D721Med (cell line): Measurements from ENCODE around the gene THSD4.

Experiments
- DNase-seq: peaks from one replicate; pipeline ENCODE4 v3.0.0; 2011; ENCODE audit warnings: low spot score; ENCODE audit not compliant: insufficient read length
- FAIRE-seq: peaks from 2 replicates; lab custom pipeline; 2011; peaks lifted over from hg19 to GRCh38; lab: Jason Lieb, UNC
- TF ChIP-seq, protein P1 (sequence below): IDR thresholded peaks from 2 replicates; pipeline ENCODE4 v1.5.1; 2012; ENCODE audit warnings: mild to moderate bottlenecking, control low read depth; ENCODE audit not compliant: insufficient read depth; ENCODE audit errors: missing control alignments

The THSD4 gene

DNA sequence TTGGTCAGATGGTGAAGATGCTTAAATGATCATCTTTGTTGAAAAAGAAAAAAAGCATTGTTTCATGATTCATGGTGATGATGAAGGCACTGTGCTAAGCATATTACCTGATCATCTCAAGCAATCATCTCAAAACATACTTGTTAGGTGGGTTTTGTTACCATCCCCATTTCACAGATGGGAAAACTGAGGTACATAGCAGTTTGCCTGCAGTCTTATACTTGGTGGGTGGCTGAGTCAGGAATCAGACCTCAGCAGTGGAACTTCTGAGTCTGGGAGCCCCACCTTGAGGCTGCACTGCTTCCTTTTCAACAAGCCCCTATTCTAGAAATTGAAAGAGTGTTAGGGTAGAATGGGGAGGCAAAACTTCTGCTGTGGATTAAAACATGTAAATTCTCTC, 341.1 kb downstream of the THSD4 start:
- DNase-seq (no peak), FAIRE-seq (no peak)
- TF ChIP-seq, protein P1, sequence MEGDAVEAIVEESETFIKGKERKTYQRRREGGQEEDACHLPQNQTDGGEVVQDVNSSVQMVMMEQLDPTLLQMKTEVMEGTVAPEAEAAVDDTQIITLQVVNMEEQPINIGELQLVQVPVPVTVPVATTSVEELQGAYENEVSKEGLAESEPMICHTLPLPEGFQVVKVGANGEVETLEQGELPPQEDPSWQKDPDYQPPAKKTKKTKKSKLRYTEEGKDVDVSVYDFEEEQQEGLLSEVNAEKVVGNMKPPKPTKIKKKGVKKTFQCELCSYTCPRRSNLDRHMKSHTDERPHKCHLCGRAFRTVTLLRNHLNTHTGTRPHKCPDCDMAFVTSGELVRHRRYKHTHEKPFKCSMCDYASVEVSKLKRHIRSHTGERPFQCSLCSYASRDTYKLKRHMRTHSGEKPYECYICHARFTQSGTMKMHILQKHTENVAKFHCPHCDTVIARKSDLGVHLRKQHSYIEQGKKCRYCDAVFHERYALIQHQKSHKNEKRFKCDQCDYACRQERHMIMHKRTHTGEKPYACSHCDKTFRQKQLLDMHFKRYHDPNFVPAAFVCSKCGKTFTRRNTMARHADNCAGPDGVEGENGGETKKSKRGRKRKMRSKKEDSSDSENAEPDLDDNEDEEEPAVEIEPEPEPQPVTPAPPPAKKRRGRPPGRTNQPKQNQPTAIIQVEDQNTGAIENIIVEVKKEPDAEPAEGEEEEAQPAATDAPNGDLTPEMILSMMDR, result no peak

DNA sequence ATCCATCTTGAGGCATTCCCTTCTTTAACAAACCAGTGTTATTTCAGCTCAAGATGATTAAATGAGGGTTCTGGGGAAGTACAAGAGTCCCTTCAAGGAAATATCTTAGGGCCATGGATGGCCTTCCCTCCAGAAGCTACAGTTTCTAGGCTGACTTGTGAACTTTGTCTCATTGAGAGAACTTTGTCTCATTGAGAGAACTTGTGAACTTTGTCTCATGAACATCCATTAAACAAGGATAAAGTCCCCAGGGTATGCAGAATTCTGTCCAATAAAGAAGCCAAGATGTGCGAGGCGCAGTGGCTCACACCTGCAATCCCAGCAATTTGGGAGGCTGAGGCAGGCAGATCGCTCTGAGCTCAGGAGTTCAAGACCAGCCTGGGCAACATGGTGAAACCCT, 341.5 kb downstream of the THSD4 start:
- TF ChIP-seq, protein P1, result no peak
- FAIRE-seq (no peak), DNase-seq (no peak)

DNA sequence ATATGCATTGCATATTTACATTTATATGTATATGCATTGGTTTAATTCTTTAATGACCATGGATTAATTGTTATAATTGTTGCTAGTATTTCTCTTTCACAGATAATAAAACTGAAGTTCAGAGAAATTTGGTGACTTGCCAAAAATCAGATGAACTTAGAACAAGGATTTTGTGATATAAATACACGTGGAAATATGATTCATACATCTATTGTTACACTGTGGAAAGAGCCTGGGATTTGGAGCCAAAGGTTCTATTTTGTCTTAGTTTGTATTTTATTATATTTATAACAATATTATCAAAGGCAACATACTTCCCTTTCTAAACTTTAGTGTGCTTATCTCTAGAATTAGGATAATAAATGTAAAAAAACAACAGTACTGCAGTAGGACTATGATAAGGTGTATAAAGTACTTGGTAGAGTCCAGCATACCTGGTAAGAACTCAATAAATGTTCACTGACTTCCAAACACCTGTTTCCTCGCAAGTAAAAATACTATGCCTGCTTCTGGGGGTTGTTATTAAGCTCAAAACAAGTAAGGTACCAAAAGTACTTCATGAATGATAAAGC, 342.9 kb downstream of the THSD4 start:
- DNase-seq (no peak), FAIRE-seq (no peak)
- TF ChIP-seq, protein P1, result no peak

DNA sequence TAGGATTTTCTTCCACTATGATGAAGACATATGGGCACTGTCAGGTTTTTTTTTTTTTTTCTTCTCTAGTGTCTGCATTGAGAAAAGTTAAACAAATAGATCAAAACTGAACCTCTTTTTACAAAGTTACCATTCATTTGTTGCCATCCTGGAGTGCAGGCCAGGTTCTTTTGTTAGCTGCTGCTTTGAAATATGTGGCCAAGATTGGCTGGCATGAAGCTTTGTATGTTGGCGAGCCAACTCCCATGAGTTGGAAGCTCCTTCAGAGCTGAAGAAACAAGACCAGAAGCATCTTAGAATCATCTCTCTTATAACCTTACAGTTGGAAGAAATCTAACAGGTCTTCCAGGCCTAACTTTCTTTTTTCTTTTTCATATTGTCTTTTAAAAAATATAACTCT, 346.5 kb downstream of the THSD4 start:
- TF ChIP-seq, protein P1, result no peak
- no peak for DNase-seq
- no peak for FAIRE-seq

DNA sequence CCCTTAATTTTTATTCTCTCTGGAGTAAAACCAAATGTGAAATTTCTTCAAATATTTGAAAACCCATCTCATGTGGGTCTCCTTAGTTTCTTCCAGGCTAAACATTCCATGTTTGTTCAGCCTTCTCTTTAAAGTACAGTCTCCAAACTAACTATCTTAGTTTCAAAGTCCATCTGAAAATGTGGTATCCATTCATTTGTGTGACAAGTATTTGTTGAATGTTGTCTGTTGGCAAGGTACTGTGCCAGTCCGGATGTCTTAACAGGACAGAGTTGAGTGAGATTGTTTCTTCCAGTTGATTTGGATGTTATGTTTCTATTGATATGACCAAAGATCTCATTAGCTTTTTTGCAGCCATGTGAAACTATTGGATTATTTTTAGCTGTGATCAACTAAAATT, 347.4 kb downstream of the THSD4 start:
- DNase-seq (no peak), FAIRE-seq (no peak)
- TF ChIP-seq, protein P1, result no peak

DNA sequence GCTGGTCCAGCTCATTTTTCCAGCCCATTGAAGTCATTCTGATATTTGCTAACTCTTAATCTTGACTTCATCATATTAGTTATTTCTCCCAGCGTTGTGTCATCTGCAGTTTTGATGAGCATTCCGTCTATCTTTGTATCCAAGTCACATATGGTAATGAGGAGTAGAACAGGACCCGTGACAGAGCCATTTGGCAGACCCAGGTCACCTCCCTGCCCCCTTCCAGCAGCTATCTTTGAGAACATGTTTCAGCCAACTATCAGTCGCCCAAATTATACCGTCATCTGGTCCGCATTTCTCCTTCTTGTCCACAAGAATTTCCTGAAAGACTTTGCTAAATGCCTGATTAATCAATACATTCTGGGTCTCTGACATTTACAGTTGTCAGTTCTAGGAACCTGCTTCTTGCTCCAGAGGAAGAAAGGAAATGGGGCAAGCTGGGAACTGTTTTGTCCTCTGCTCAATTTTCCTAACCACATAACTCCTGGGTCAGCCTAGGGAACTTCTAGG, 347.9 kb downstream of the THSD4 start:
- DNase-seq, result no peak
- FAIRE-seq, result no peak
- TF ChIP-seq, protein P1, result no peak

DNA sequence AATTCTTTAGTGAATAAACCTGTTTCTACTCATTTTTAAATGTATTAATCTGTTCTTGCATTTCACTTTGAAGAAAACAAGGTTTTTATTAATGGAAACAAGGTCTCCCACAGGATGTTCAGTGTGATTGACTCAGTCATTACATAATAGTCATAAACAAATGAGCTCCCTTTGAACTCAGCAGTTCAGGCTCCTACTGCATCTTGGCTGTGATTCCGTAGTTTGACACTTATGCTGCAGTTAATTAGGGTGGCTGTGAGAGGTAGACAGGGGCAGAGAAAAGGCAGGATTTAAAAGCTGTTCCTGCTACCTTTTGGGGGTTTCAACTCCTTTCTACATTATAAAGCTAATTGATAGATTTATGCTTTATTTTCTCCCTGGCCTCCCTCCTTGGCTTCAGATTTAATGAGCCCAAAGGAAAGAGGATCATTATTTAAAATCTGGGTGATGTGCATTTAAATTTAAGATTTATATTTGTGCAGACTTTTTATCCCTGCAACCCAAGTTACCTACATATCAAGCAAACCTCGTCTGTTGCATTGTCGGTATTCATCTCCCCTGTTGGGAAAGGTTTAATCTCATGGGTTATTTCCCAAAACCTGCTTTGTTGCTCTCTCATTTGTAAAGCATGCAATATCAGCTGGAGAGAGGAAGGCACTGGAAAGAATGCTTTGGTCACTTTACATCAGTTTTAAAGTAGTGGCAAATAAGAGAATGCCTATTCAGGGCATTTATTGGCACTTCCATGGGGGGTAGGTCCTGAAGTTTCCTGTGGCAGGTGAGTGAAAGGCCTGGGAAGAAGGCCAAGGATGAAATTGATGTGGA, 350.1 kb downstream of the THSD4 start:
- FAIRE-seq (no peak), DNase-seq (no peak)
- TF ChIP-seq, protein P1, result no peak
